ENCODE measurements around the gene NUDT10. TPM values are rescaled to one million over a fixed set of nuclear protein-coding genes. Genes with fewer than 3 reads are reported as not detected.
"Not testable (repeated sequence)": the region's sequence is repeated elsewhere in the genome, so short reads cannot be mapped to it uniquely, and the experiment has no call there.

NUDT10 gene
- total RNA-seq, result not detected

- no peak for DNase-seq
Measured at GRCh38 chrX:51332188-51332942, at the start of gene NUDT10. Gene NUDT10, plus strand, starts transcription at chrX:51332822. Its CDS starts 144 bp downstream, at chrX:51332966.

- DNase-seq, result no peak
Measured at GRCh38 chrX:51292421-51292820, 40.2 kb upstream of the NUDT10 start.

GRCh38 chrX:51296138-51296537 lies 36.5 kb upstream of the NUDT10 start:
- no peak for DNase-seq

GRCh38 chrX:51316271-51316670 lies 16.4 kb upstream of the NUDT10 start:
- DNase-seq, result no peak

- DNase-seq, result not testable (repeated sequence)
Measured at GRCh38 chrX:51332943-51333785, 542 bp downstream of the NUDT10 start.

- DNase-seq, result no peak
Measured at GRCh38 chrX:51334276-51334675, 1.7 kb downstream of the NUDT10 start.

GRCh38 chrX:51336584-51336983 lies 4.0 kb downstream of the NUDT10 start:
- DNase-seq, result no peak

GRCh38 chrX:51361251-51361650 lies 28.6 kb downstream of the NUDT10 start:
- DNase-seq, result no peak

GRCh38 chrX:51376672-51377071 lies 44.0 kb downstream of the NUDT10 start:
- DNase-seq, result no peak
